ENCODE results near the gene CFAP45.

CFAP45 gene

GRCh38 chr1:159900086-159900680 is at the start of gene CFAP45:
Gene CFAP45 (minus strand): TSS chr1:159900165. CDS start chr1:159900098, 67 bp downstream.
- DNase-seq (ENCODE audit: low spot score) (no peak), FAIRE-seq (no peak)

GRCh38 chr1:159949123-159949522 is 49.2 kb upstream of the CFAP45 start:
- DNase-seq (ENCODE audit: low spot score) (no peak), FAIRE-seq (no peak)

GRCh38 chr1:159947942-159948341 is 48.0 kb upstream of the CFAP45 start:
- DNase-seq (ENCODE audit: low spot score): no peak
- no peak for FAIRE-seq

DNA sequence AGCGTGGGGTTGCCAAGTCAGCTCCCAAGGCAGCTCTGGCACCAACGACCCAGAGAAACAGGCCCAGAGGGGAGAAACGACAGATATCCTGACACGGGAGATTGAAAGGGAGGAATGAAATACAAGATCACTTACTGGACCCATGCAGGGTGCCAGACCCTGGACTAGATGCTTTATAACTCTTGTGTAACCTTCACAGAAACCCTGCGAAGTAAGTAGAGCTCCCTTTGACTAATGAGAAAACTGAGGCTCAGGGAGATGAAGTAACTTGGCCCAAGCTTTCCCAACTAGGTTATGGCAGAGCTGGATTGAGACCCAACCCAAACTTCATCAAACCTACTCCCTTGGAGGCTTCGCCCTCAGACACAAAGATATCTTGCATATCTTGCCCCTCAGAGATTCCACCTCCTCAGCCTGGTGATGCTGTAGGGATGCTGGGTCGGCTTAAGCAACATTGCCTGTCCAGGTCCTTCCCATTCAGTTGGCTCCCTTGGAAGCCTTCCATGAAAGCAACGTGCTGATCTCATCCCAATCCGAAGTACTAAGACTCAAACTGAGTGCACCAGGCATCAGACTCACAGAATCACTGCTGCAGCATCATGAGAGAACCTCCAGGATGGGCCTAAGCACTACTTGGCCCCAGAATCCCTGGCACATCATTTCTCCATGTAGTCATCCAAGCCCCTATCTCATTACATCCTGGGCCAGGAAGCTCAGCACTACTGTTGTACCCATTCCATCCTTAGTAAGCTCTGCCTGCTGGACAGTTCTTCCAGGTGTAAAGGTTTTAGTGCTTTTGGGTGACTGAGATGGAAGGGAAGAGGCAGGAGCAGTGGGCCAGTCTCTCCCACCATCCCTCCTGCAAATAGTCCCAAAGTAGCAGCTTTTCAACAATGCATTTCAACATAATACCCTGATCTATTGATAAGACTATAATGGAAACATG is 46.5 kb upstream of the CFAP45 start:
- DNase-seq (ENCODE audit: low spot score): no peak
- FAIRE-seq: no peak

DNA sequence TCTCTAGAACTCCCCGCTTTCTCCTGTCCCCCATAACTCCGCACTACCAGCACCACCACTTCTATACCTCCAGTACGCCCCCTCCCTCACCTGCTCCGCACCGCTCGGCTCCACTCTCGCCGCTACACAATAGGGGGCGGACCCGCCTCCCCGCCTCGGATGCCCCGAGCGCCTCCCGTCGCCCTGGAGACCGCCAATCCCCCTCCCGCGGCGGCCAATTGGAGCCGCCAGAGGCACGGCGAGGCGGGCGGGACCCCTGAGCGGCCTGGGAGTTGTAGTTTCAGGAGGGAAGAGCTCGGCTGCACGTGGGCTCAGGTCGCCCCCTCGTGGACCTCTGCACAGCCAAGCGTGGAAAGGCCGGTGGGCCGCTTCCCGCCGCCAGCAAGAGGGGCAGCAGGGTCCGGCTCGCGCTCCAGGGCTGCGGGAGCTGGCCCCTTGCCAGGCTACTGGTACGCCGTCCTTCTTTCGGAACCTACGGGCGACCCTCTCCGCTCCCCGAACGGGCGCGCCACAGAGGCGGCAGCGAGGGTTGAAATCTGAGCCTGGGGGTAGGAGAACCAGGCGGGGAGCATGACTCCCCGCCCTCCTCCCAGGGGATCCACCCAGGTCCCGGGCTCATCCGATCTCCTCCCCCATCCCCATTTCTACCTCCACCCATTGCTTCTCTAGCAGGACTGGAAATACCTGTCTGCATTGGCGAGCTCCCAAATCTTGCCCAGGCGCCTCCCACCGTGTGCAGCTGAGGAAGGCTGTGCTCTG is 45.7 kb upstream of the CFAP45 start, which contains the start of gene IGSF9:
IGSF9 (minus strand) TSS at position 131 of the 759 bp plus-strand sequence. CDS start 2,159 bp downstream, outside the sequence.
- FAIRE-seq: peak; percentile 83
- DNase-seq (ENCODE audit: low spot score): peak; percentile 95

DNA sequence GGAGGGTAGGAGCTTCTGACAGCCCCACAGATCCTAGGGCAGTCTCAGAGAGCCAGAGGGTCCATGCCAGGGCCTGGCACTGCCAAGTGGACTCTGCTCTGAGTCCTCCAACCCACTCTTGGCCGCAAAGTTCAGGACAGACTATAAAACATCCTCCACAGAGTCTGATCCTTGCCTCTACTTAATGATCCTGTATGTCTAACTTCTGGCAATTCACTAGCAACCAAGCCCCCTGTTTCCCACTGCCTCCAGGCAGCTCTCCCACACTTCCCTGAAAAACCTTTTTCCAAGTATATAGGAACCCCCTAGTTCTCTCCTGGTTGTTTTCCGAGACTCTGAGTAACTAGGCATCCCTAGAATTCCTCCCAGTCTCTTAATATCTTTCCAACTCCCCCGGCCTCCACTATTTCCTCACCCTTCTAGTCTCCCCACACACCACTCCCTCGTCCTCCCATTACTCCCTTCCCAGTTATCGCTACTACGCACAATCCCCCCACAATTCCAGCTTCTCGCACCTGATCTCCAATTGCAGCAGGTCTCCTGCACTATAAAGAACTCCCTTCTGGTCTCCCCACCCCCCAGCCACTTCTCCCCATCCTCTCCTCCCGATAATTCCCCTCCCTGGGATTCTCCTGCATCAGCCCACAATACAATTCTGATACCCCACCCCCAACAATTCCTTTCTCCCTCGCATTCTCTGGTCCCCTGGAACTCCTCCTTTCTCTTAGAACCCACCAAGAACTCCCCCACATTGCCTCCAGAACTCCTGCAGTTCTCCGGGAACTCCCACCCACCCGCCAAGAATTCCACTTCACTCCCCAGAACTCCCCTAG is 44.9 kb upstream of the CFAP45 start:
- DNase-seq (ENCODE audit: low spot score) (no peak), FAIRE-seq (no peak)

- DNase-seq (ENCODE audit: low spot score): no peak
These were observed 44.1 kb upstream of the CFAP45 start for GRCh38 chr1:159943908-159944622.

GRCh38 chr1:159943278-159943640 is 43.3 kb upstream of the CFAP45 start:
- DNase-seq (ENCODE audit: low spot score) (no peak), FAIRE-seq (no peak)

More at GRCh38 chr1:159943908-159944622, 44.1 kb upstream of the CFAP45 start:
- FAIRE-seq: no peak

DNA sequence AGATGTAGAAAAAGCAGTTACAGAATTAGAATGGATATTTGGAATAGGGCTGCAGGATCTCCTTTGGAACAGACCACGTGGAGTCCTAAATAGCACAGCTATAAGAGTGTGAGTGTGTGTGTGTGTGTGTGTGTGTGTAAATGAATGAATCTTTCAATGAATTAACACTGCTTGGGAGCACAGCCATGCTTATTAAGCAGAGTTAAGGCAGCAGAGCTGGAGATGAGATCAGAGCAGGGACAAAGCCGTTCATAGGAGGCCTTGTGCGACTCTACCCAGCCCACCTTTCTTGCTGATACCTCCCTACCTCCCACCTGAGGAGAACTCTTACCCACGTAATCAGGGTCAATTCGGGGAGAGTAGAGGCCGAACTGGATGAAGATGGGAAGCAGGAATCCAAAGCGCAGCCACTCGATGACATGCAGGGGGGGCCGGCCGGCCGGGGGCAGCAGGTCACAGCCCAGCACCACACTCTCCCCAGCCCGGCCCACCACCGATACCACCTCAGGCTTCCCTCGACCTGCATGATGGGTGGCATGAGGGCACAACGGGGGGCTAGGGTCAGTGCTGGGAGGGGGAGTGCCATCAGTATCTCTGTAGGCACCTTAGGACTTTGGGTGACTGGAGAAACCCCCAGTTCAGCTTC is 42.8 kb upstream of the CFAP45 start:
- FAIRE-seq (no peak), DNase-seq (ENCODE audit: low spot score) (no peak)

- DNase-seq (ENCODE audit: low spot score): no peak
- FAIRE-seq: no peak
These were observed 41.9 kb upstream of the CFAP45 start for GRCh38 chr1:159941591-159942560.

DNA sequence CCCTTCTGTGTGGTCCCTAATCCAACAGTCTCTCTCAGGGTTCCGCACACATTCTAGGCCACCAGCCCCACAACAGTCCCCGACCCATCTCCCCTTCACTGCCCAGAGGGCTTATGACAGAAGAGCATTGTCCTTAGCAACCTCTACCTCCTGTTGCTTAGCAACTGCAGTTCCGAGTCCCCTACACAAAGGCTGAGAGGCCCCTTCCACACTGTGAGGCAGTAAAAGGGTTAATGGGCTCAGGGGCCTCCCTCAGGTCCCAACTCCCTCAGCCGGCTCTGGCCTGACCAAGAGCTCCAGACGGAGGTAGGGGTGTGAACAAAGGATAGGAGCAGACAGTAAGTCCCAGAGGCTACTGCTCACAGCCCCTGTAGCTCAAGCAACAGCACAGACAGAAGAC is 41.2 kb upstream of the CFAP45 start:
- DNase-seq (ENCODE audit: low spot score): no peak
- no peak for FAIRE-seq

- DNase-seq (ENCODE audit: low spot score) (no peak), FAIRE-seq (no peak)
These were observed 40.1 kb upstream of the CFAP45 start for GRCh38 chr1:159940006-159940620.

GRCh38 chr1:159939678-159940002 is 39.7 kb upstream of the CFAP45 start:
- FAIRE-seq: no peak
- DNase-seq (ENCODE audit: low spot score): no peak

DNA sequence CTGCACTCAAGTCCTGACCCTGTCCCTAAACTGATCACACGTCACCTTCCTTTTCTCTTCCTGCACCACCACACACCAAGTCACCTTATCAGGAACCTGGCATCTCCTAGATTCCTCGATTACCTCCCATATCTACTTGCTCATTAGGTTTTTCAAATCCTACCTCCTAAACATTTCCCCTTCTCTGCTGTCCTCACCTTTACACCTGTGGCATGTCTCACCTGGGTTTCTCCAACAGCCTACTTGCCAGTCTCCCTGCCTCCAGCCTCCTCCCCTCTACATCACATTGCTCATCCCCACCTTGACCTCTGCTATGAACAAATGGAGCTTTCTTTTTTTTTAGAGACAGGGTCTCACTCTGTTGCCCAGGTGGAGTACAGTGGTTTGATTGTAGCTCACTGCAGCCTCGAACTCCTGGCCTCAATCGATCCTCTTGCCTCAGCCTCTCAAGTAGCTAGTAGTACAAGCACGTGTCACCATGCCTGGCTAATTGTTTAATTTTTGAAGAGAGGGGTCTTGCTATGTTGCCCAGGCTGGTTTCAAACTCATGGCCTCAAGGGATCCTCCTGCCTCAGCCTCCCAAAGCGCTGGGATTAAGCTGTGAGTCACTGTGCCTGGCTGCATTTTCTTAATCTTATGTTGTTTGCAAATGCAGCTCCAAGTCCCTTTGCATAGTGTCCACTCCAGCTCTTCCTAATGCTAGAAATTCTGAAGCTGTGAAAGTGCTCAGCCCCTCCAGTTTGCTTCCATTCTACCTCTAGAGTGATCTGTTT is 39.1 kb upstream of the CFAP45 start:
- DNase-seq (ENCODE audit: low spot score) (no peak), FAIRE-seq (no peak)

DNA sequence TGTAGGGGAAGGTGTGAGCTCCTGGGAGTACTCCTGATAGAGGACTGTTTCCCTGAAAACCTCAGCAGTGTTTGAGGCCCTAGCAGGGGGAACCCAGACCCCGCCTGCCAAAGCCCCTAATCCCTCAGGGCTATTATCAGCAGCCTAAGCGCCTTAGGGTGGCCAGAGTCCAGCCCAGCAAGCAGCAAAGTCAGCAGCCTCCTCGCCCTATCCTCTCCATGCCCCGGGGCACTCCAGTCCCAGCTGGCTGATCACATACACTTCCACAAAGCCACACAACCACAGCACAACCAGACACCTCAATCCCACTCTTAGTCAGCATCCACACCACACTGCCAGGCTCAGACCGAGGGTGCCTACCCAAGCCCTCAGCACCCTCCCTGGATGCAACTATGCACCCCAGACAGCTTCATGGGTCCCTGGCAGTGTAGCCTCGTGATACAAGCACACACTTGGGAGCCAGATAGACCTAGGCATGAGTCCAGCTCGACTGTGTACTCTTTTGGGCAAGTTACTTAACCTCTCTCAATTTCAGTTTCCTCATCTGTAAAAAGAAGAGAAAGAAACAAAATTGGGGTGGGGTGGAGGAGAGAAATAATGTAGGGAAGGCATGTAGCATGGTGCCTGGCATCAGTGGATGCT is 38.4 kb upstream of the CFAP45 start:
- DNase-seq (ENCODE audit: low spot score) (no peak), FAIRE-seq (no peak)

GRCh38 chr1:159937054-159937750 is 37.2 kb upstream of the CFAP45 start:
- DNase-seq (ENCODE audit: low spot score) (no peak), FAIRE-seq (no peak)

Measured in urothelium cell line (cell line).